Caki2 (cell line): ENCODE data around the gene RAB31. TPM values are rescaled to one million over a fixed set of nuclear protein-coding genes. Genes with fewer than 3 reads are reported as not detected.
"Not testable (repeated sequence)": the region's sequence is repeated elsewhere in the genome, so short reads cannot be mapped to it uniquely, and the experiment has no call there.

Experiments
- DNase-seq: peaks from one replicate; pipeline ENCODE4 v3.0.0-alpha.2; 2015; ENCODE audit warnings: low read depth
- in situ Hi-C: cut with HindIII; loops from 2 replicates; pipeline ENCODE4 v1.10.0; 2016; ENCODE audit warnings: low sequenced_read_pairs, low pct_unique_long_range_greater_than_20kb, mixed read lengths
- total RNA-seq: library from RNA; depleted of rRNA; stranded (reverse); fragments of >200 nt; shearing (Covaris generic); gene quantifications from 2 replicates; pipeline ENCODE4 v1.2.3, GENCODE V29; 2014; ENCODE audit warnings: low replicate concordance; rRNA removed

The RAB31 gene
- total RNA-seq, 1 experiment from 2014 or later, result 18.3 TPM

GRCh38 chr18:9901377-9901776 lies 193.3 kb downstream of the RAB31 start:
- in situ Hi-C loops, result no loop called here
- peak; percentile 40 for DNase-seq

GRCh38 chr18:9902264-9902663 lies 194.2 kb downstream of the RAB31 start:
- in situ Hi-C loops, DNase-seq: not testable (repeated sequence)

- in situ Hi-C loops, result no loop called here
- no peak for DNase-seq
Observed at GRCh38 chr18:9902832-9903231, 194.7 kb downstream of the RAB31 start.

- peak; percentile 93 for DNase-seq
- in situ Hi-C loops, result no loop called here
Observed at GRCh38 chr18:9905401-9905922, 197.4 kb downstream of the RAB31 start.

GRCh38 chr18:9906481-9906880 lies 198.4 kb downstream of the RAB31 start:
- DNase-seq, result no peak
- in situ Hi-C loops, result no loop called here

GRCh38 chr18:9907867-9908266 lies 199.8 kb downstream of the RAB31 start:
- in situ Hi-C loops, result no loop called here

GRCh38 chr18:9910071-9910470 lies 202.0 kb downstream of the RAB31 start:
- in situ Hi-C loops, result no loop called here
- no peak for DNase-seq

More at GRCh38 chr18:9907867-9908266, 199.8 kb downstream of the RAB31 start:
- DNase-seq, result no peak

GRCh38 chr18:9910661-9911060 lies 202.6 kb downstream of the RAB31 start:
- DNase-seq, result no peak
- in situ Hi-C loops, result no loop called here

- no peak for DNase-seq
- in situ Hi-C loops, result no loop called here
Observed at GRCh38 chr18:9911226-9911625, 203.1 kb downstream of the RAB31 start.

Other genes starting within 250 kb of the RAB31 start
- 31.6 and 47.6 TPM in 2 replicates for gene RALBP1, start 232.8 kb upstream of the RAB31 start, total RNA-seq
- gene PPP4R1, start 93.7 kb upstream of the RAB31 start, total RNA-seq, result 47.3 and 51.0 TPM in 2 replicates
- 0.23 TPM in 1 of 2 replicates, not detected in the other for gene TXNDC2, start 177.7 kb downstream of the RAB31 start, total RNA-seq
- 341 and 399 TPM in 2 replicates for gene VAPA, start 205.7 kb downstream of the RAB31 start, total RNA-seq